HK-2 (cell line): ENCODE results near the gene FGF14.

ENCODE experiments used
- DNase-seq: peaks from one replicate; pipeline ENCODE4 v3.0.0-alpha.2; 2018; ENCODE audit not compliant: unreplicated experiment

The FGF14 gene

DNA sequence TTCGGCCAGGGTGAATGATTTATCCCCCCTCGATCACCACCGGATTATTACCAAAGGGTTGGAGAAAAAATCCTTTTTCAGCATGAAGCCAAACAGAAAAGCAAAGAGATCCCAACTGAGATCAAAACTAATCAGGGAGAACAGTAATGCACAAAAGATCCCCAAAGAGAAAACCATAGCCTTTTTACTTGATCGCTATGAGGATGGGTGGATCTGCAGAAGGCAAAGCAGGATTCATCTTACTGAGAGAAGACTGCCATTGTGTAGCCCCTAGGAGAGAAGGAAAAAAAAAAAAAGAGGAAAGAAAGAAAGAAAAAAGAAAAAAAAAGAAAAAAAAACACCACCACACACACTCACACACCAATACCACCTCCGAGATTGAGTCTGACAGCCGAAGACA, at the start of gene FGF14:
Gene FGF14, minus strand, starts transcription at position 283 of the 400 bp plus-strand sequence.
- DNase-seq, result no peak

DNA sequence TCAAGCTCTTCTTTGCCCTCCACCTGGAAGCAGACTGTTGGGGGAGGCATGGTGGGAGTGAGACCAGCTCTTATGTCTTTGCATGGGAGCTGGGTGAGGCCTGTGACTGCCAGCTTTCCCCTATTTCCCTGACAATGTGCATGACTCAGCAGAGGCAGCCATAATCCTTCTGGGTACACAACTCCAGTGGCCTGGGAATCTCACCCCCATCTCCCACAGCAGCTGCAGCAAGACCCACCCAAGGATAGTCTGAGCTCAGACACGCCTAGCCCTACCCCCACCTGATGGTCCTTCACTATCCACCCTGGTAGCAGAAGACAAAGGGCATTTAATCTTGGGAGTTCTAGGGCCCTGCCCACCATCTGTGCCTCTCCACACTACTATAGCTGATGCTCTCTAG, 41.4 kb upstream of the FGF14 start:
- DNase-seq, result no peak

DNA sequence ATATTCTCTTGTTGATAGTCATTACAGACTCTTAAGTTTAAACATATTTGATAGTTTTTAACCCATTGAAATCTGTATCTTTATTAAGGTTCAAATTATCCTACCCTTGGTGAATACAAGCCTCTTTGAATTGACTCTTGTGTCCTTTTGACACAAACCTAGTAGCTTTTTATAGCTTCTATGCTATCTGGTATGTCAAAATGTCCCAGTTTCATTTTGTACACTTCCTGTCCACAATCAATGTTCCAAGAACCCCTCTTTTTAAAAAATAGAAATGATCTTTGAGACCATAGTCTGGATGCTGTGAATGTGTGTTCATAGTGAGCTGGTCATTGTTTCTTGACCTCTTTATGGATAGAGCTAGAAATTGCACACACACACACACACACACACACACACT, 39.2 kb upstream of the FGF14 start:
- DNase-seq, result no peak

DNA sequence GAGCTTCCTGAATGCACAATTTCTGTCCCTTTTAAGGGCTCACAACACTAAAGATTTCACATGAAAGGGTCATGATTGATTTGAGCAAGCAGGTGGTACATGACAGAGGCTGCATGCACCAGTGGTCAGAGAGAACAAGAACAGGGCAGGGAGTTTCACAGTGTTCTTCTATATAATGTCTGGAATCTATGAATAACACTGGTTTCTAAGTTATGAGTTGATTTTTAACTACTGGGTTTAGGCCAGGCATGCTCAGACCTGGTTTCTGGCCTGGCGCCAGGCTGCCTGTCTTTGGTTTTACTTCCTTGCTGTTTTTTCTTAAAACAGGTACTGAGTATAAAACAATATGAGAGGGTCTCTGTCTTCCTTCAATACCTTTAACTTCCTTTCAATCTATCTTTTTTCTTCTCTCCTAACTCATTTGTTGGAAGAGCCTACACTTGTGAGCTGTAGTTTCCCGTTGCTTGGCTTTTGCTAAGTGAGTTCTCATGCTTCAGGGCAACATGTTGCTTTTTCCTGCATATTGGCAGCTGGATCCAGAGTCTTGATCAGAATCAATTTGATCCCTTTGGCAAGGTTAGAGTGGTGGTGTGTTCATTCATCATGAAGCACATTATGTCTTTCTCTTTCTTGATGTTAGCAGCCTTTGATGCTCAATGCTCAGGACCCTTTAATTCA, 38.5 kb upstream of the FGF14 start:
- DNase-seq, result peak; percentile 46

DNA sequence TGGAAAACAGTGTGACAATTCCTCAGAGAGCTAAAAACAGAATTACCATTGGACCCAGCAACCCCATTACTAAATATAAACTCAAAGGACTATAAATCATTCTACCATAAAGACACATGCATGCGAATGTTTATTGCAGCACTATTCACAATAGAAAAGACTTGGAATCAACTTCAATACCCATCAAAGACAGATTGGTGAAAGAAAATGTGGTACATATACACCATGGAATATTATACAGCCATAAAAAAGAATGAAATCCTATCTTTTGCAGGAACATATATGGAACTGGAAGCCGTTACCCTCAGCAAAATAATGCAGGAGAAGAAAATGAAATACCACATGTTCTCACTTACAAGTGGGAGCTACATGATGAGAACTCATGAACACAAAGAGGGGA, 20.8 kb upstream of the FGF14 start:
- DNase-seq, result no peak

DNA sequence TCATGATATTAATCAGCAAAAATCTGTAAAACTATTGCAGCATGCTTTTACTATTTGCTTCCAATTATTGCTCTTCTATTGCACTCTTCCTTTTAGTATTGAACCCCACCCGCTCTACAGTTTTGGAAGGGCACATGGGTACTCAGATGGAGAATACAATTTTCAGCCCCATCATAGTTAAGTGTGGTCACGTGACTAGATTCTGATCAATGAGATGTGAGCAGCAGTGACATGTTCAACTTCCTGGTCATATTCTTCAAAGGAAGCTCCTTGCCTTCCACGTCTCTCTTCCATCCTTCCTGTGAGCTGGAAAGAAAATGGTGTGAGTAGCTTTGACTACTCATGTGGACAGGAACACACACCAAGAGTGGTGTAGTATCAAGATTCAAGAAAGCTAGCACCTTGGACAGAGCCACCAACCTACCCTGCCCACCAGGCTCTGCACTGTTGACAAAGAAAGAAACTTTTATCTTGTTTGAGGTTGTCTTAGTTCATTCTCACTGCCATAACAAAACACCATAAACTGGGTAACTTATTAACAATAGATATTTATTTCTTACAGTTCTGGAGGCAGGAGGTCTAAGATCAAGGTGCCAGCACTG, 3.8 kb upstream of the FGF14 start:
- DNase-seq, result peak; percentile 7

DNA sequence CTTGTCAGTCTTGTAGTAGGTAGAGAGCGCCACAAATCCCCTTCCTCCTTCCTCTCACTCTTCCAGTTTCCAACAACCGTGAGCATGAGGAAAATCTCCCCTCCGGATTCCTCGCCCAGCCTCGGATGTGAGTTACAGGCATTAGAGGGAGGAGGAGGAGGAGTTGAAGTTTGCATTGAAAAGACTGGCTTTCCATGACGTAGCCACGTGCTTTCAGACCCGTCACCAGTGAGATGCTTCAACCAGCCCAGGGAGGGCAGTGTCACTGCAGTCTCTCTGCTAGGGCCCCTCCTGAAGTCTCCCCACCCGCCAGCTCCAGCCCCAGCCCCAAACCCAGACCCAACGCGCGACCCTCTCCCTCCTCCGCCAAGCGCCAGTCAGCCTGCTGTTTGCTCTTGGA, 442 bp upstream of the FGF14 start:
- DNase-seq, result no peak

DNA sequence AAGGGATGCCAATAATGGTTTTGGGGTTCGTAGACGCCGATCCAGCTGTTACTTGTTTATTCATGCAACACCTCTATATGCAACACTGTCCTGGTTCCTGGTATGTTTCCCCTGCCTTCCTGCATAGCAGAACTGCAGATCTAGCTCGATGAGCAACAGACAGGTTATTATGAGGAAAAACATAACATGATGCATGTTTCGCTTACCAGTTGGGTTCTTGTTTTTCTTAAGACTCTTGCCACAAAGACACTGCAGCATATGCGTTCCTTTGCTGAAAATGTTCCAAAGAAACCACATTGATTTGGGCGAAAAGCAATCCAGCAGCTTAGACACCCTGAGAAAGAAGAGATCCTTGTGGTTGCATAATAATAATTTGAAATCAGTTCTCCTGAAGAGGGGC, 583 bp downstream of the FGF14 start:
- no peak for DNase-seq

DNA sequence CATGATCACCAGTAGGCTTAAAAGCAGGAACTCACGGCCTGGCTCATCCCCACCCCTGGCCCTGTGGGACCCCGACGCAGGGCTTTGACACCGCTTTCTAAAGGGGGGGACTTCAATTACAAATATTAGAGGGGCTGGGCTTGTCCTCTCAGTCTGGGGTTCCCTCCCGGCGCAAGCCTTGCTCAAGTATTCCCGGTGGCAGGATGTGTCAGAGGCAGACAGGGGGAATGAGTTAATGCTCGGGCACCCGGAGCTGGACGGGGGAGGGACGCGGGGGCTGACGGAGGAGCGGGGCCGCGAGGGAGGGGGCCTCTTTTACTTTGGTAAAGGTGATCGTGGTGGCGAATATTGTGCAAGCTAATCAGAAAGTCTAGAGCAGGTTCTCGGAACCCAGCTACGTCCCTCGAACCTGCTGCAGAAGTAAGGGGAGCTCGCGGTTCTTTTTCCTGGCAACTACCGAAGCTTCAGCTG, 1.1 kb downstream of the FGF14 start:
- DNase-seq, result peak; percentile 17

DNA sequence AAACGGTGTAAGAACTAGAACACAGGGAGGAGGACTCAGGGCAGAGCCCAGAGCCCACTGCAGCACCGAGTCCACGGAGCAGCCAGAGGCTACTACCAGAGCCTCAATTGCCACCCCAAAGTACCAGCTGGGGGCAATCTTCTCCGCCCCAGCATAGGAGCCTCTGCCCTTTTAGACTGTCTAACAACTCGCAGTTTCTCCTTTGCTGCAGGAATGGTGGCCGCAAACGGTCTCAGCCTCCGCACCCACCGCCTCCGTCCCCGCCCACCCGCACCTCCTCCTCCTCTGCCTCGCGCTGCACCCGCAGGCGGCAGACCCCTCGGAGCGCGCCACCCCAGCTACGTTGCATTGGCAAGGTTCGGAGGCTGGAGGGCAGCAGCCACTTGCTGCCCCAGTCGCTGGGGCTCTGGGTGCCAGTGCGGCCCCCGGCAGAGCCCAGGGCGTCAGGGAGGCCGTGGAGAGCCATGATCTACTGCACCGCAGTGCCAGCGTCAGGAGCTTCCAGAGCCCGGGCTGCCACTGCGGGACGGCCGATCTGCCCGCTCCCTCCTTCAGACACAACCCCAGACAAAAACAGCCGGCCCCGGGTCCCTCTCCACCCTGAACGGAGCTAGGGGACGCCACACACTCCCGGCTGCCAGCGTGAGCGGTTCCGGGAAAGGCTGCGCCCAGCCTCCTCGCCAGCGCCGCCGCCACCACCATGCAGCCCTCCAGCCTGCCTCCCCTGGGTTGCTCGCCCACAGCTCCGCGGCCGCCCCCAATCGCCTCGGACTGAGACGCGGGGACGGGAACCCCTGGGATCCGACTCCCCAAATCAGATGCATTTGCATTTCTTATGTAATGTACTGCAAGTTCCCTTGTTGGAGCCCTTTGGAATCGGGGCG, 1.8 kb downstream of the FGF14 start:
- peak; percentile 12 for DNase-seq

DNA sequence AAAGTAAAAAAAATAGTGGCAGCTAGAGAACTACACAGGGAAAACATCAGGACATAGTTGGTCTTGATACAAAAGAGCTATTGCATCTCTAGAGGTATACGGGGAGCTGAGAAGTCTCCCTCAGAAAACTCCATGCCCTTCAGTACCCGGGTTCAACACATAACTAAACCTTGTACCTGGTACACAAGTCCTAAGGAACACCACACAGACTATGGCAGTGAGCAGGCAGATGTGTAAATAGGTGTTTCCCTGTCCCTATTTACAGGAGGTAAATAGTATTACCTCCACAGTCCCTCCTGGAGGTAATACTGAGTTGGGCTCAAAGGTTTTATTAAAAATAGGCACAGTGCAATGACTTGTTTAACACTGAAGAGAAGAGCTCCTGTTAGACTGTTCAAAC, 5.9 kb downstream of the FGF14 start:
- DNase-seq, result no peak

DNA sequence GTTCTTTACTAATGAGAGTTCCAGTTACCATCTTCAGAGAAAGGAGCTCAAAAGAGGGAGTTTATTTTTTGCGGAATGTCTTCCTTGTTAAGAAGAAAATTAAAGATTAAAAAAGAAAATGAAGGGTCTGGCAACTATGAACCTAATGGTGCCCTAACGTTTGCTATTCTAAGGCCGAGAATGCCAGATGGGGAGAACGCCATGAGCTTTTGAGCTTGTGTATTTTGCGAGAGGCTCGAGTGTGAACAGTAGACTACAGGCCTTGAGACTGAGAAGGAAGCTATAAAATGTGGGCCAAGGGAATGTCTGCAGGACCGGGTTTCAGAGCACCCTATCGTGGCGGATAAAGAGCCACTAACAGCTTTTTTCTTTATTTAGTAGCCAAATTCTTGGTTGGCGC, 6.7 kb downstream of the FGF14 start:
- DNase-seq, result no peak

DNA sequence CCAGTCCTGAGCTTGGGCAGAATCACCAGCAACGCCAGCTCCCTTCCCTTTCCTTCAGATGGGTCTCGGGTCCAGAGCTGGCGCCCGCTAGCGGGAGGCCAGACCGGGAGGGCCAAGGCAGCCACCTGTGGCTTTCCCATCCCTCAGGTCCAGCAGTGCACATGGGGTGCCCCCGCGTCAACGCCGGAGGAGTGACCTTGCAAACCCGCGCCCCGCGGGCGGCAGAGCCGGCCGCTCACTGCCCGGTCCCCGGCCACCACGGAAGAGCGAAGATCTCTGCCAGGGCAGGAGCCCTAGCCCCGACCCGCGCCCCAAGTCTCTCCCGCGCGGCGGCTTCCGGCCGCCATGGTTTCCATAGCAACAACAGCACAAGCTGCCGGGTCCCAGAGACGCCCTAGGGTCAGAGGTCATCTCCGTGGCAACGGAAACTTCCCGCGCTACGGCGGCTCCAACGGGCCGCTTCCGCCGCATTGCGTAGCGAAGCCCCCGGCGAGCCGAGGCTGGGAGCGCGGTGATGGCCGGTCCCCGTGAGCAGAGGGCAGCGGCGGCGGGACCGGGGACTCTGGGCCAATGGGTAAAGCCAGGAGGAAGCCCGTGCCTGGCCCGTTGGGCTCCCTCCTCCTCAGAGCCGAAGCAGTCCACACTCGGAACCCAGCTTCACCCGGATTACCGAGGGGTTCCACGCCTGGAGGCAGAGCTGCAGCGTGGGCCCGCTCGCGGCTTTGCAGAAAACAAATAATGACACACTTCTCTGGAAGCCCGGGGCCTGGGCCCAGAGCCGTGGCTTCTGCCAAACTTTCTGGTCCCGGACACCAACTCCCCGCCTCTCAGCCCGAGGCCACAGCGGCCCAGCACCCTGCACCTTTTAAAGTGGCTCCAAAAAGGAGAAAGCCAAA, 7.4 kb downstream of the FGF14 start:
- peak; percentile 77 for DNase-seq

DNA sequence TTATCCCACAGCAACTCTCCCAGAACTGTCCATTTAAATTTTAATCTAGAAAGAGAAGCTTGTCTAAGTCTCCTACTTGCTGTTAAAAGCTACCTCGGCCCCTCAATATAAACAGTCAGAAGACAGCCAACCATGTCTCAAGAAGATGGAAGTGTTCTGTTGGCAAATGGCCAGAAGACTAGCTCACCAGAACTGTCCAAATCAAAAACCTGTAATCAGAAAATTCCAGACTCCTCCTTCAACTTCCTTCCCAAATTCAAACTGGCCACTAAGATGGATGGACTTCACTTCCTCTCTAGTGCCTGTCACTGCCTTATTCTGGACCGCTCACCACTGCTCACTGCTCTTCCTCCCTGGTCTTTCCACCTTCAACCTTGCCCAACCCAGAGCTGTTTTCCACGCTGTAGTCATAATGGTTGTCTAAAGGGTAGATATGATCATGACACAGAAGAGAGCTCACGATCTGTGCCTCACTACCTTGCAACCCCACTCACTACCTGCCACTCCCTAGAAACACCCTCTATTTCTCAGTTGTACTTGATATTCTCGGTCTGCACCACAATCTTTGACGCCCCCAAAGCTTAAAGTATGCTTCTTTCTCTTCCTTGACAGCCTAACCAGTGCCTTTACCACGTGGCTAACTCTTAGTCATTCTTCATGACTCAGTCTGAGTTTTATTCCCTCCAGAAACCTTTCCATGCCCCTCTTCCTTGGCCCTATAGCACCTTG, 9.2 kb downstream of the FGF14 start:
- no peak for DNase-seq

DNA sequence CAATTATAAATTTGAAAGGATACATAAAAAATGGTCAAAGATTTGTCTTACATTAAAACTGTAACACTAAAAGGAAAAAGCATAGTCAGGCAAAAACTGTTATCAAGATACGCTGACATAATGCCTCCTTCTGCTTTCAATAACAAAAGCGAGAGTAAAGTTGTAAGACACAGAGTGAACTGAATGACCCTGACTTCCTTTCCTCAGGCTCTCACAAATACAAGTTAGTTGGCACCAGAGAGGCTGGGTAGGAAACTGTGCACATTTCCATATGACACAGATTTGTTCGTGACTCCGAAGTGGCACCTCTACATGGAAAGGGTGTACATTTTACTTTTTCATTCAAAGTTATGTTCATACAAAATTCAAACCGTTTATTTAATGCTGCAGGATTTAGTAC, 15.4 kb downstream of the FGF14 start:
- no peak for DNase-seq

DNA sequence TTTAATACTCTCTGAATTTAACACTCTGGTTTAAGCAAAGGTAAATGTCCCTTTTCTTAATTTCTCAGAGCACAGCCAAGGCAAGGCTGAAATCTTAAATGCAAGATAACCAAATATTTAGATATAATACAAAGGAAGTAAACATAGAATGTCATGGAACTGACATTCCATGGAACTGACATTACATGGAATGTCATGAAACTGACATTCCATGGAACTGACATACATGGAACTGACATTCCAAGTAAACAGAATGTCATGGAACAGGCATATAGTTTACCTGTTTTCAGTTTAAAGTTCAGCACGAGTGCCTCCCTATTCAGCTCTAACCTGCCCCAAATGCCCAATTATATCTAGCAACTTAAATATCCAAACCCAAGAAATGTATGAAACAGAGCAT, 21.8 kb downstream of the FGF14 start:
- DNase-seq, result no peak

DNA sequence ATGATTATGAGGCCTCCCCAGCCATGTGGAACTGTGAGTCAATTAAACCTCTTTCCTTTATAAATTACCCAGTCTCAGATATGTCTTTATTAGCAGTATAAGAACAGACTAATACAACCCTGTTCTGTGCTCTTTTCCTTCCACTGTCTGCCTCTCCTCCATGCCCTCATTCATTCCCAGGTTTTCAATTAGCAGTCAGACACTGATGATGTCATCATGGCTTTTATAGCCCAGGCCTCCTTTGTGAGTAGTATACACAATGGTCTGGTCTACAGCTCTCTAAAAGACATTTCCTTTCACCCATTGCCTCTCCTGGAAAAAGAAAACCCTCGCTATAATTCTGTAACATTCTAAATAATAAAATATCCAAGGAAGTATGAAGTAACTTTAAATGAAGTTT, 25.5 kb downstream of the FGF14 start:
- DNase-seq, result no peak

DNA sequence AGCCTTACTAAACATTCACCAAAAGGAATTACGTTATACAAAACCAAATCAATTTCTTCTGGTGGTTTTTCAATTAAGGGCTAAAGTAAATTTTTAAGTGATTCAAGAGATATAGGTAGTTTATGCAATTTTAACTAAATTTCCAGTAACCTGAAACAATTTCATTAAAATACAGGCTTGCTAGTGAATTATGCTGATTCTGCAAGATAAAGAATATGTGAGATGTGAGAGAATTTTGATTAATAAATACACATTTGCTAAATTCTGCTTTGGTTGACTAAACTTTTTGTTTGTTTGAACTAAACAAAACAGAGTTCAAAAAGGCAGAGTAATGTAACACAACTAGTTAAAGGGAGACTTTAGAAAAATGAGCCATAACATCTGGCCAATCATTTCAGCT, 27.1 kb downstream of the FGF14 start:
- no peak for DNase-seq

DNA sequence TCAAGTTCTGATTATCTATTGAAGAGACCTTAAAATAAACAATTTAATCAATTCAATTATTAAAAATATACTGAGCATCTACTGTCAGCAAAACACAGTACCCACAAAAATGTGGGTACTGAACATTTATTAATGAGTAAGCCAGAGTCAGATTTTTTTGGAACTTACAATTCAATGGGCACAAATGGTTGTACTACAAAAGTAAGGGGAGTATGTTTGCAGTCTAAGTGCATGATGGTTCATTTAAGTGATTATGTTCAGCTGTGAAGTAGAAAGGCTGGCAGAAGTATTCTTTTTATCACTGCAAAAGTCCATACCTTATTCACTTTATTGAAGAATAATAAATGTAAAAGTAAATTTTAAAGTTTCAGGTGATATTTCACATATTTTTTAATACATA, 27.6 kb downstream of the FGF14 start:
- no peak for DNase-seq

DNA sequence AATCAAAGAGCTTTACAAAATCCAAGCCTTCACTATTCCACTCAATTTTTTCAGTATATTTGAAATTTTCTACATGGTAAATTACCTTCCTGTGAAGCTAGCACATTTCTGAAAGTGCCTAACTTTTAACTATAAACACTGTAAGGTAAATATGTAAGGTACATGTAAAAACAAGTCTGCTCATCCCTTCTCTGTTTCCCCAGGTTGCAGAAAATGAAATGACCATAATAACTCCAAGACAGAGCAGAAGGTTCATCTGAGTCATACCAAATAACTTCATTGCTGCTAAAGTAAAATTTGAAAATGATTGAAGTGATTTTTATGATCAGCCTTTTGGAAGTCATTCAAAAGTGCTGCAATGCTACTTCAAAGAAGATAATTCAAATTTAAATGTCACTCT, 28.6 kb downstream of the FGF14 start:
- no peak for DNase-seq

DNA sequence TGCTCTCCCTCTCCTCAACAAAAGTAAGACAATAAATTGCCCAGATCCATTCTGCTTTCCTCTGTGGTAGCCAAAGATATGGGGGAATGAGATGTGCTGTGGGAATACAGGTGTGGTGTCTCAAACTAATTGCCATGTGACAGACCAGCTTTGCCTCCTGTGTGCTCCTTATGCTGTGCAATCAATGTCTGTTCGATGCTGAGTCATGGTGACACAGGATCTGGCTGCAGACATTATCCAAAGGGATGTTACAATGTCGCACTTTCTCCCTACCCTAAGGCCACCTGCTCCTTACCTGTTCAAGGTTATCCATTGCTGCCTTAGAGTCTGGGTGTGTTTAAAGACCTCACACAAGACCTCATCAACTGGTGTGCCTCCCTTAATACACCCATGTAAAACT, 32.5 kb downstream of the FGF14 start:
- no peak for DNase-seq
